ENCODE measurements around the gene BACE2. TPM values are rescaled to one million over a fixed set of nuclear protein-coding genes. Genes with fewer than 3 reads are reported as not detected.

BACE2 gene
- total and polyA plus RNA-seq, 2 experiments from 2014 or later = 28.4 to 37.0 TPM

DNA sequence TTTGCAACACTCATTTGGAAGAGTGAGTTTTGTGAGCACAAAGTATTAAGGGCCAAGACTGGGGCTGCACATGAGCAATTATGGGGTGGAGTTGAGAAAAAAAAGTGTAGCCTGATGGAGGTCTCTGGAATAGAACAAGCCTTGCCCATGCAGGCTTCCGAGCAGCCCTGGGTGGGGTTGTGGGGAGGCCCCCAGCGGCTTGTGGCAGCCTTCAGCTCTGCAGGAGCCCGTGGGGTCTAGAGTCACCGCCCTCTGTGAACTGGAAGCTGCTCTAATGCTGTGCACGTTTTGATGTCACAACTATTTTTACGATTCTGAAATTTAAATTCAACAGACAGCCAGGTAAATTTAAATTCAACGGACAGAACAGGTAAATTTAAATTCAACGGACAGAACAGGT, 58.9 kb downstream of the BACE2 start:
- no peaks in the 10 kb centered on the region for H3K27me3 ChIP-seq
- TF ChIP-seq EZH2phosphoT487 (IDR thresholded peaks at IDR 0.05; ENCODE audit: low read depth, severe bottlenecking, unreplicated experiment) = no peak
- TF ChIP-seq, protein P1, sequence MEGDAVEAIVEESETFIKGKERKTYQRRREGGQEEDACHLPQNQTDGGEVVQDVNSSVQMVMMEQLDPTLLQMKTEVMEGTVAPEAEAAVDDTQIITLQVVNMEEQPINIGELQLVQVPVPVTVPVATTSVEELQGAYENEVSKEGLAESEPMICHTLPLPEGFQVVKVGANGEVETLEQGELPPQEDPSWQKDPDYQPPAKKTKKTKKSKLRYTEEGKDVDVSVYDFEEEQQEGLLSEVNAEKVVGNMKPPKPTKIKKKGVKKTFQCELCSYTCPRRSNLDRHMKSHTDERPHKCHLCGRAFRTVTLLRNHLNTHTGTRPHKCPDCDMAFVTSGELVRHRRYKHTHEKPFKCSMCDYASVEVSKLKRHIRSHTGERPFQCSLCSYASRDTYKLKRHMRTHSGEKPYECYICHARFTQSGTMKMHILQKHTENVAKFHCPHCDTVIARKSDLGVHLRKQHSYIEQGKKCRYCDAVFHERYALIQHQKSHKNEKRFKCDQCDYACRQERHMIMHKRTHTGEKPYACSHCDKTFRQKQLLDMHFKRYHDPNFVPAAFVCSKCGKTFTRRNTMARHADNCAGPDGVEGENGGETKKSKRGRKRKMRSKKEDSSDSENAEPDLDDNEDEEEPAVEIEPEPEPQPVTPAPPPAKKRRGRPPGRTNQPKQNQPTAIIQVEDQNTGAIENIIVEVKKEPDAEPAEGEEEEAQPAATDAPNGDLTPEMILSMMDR (IDR thresholded peaks at IDR 0.05; ENCODE audit: poor library complexity) = no peak
- TF ChIP-seq EZH2 (IDR thresholded peaks at IDR 0.05; ENCODE audit: borderline replicate concordance) = no peak
- no peaks in the 10 kb centered on the region for H3K9me3 ChIP-seq (ENCODE audit: low read depth)
- no peaks in the 10 kb centered on the region for H4K20me1 ChIP-seq (ENCODE audit: insufficient read depth, poor library complexity, severe bottlenecking)
- no peak overlapping the region for H3K4me2 ChIP-seq
- no peaks in the 10 kb centered on the region for H3K36me3 ChIP-seq (replicated peaks; ENCODE audit: insufficient read depth, low read depth)
- WGBS (ENCODE audit: low lambda C conversion rate, missing lambda C conversion rate) = 96% methylated on average over 8 of the region's 8 CpGs
- H3K79me2 ChIP-seq = no peaks in the 10 kb centered on the region
- H3K27ac ChIP-seq = peak overlapping the region; percentile 86
- H3K4me1 ChIP-seq (ENCODE audit: insufficient read depth) = no peaks in the 10 kb centered on the region
- H2AFZ ChIP-seq = no peak overlapping the region
- H3K4me3 ChIP-seq = no peak overlapping the region
- H3K9me2 ChIP-seq (replicated peaks; ENCODE audit: insufficient read depth) = no peaks in the 10 kb centered on the region
- DNase-seq (ENCODE audit: low spot score) = no peak

DNA sequence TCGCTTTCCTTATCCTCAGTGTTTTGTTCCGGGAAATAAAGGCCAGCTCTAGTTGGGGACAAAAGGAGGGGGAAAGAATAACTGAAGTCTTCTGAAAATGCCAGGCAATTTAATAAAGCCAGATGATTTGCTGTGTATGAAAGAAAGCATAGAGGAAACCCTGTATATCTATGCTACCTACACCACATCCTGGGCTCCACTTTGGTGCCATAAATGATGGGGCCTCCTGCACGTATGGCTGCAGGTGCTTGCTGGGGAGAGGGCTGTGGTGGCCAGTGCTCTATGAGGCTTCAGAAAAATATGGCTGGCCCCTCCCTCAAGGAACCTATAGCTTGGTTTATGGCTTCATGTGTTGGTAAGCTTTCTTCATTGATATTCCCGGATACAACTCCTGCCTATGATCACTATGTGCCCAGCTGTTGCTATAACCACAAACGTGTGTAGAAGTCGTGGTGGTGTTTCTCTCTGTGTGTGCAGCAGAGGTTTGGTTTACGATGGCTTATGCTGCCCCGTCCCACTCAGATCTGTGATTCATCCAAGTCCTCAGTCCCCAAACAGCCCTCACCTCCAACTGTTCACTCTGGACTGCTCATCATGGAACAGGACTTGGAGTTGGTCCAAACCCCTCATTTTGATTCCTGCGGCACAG, 59.5 kb downstream of the BACE2 start:
- WGBS (ENCODE audit: low lambda C conversion rate, missing lambda C conversion rate) = 87% methylated on average over 9 of the region's 9 CpGs
- no peaks in the 10 kb centered on the region for H3K9me3 ChIP-seq (ENCODE audit: low read depth)
- no peak overlapping the region for H2AFZ ChIP-seq
- no peaks in the 10 kb centered on the region for H3K36me3 ChIP-seq (replicated peaks; ENCODE audit: insufficient read depth, low read depth)
- no peaks in the 10 kb centered on the region for H3K79me2 ChIP-seq
- no peaks in the 10 kb centered on the region for H4K20me1 ChIP-seq (ENCODE audit: insufficient read depth, poor library complexity, severe bottlenecking)
- no peaks in the 10 kb centered on the region for H3K9me2 ChIP-seq (replicated peaks; ENCODE audit: insufficient read depth)
- H3K4me3 ChIP-seq = no peak overlapping the region
- H3K4me1 ChIP-seq (ENCODE audit: insufficient read depth) = no peaks in the 10 kb centered on the region
- H3K27ac ChIP-seq = peak overlapping the region; percentile 86
- H3K4me2 ChIP-seq = peak overlapping the region; percentile 12
- H3K27me3 ChIP-seq = no peaks in the 10 kb centered on the region
- no peak for TF ChIP-seq EZH2 (IDR thresholded peaks at IDR 0.05; ENCODE audit: borderline replicate concordance)
- TF ChIP-seq EZH2phosphoT487 (IDR thresholded peaks at IDR 0.05; ENCODE audit: low read depth, severe bottlenecking, unreplicated experiment) = no peak
- no peak for DNase-seq (ENCODE audit: low spot score)

DNA sequence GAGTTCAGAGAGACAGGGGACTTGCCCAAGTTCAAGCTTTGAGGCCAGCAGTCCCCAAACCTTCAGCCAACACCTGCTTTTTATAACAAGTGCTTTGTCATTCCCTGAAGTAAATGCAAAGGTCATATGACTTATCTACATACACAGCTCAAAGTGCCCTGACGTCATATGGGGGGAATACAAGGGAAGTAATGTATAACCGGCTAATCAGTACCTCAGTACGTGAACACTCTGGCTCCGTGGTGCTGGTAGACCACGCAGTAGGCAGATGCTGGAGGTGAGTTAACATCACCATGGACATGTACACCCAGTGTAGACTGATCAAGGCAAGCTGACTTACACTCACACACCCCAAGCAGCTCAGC, 60.0 kb downstream of the BACE2 start:
- peak; percentile 76 for DNase-seq (ENCODE audit: low spot score)
- H3K4me1 ChIP-seq (ENCODE audit: insufficient read depth) = no peaks in the 10 kb centered on the region
- H3K4me2 ChIP-seq = no peak overlapping the region
- no peaks in the 10 kb centered on the region for H3K79me2 ChIP-seq
- no peaks in the 10 kb centered on the region for H4K20me1 ChIP-seq (ENCODE audit: insufficient read depth, poor library complexity, severe bottlenecking)
- H3K27me3 ChIP-seq = no peaks in the 10 kb centered on the region
- no peaks in the 10 kb centered on the region for H3K36me3 ChIP-seq (replicated peaks; ENCODE audit: insufficient read depth, low read depth)
- H3K9me2 ChIP-seq (replicated peaks; ENCODE audit: insufficient read depth) = no peaks in the 10 kb centered on the region
- no peak overlapping the region for H2AFZ ChIP-seq
- H3K4me3 ChIP-seq = no peak overlapping the region
- H3K9me3 ChIP-seq (ENCODE audit: low read depth) = no peaks in the 10 kb centered on the region
- TF ChIP-seq EZH2phosphoT487 (IDR thresholded peaks at IDR 0.05; ENCODE audit: low read depth, severe bottlenecking, unreplicated experiment) = no peak
- TF ChIP-seq EZH2 (IDR thresholded peaks at IDR 0.05; ENCODE audit: borderline replicate concordance) = no peak
- TF ChIP-seq, protein P1 (IDR thresholded peaks at IDR 0.05; ENCODE audit: poor library complexity) = no peak
- peak overlapping the region; percentile 86 for H3K27ac ChIP-seq
- WGBS (ENCODE audit: low lambda C conversion rate, missing lambda C conversion rate) = 57% methylated on average over 5 of the region's 5 CpGs

DNA sequence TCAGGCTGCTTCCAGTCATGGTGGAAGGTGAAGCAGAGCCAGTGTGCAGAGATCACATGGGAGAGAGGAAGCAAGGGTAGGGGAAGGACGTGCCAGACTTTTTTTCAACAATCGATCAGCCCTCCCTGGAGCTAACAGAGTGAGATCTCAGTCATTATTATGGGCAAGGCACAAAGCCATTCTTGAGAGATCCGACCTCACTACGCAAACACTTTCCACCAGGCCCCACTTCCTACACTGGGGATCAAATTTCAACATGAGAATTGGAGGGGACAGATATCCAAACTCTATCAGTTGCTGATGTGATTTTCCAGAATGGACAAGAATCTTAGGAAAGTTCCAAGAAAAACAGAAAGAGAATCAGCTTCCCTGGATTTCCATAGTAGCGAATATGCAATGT, 60.5 kb downstream of the BACE2 start:
- peak overlapping the region; percentile 73 for H3K27ac ChIP-seq
- 86% methylated on average over 5 of the region's 5 CpGs for WGBS (ENCODE audit: low lambda C conversion rate, missing lambda C conversion rate)
- DNase-seq (ENCODE audit: low spot score) = no peak

More for the DNA sequence above, 60.5 kb downstream of the BACE2 start:
- Histone ChIP-seq H3K79me2 (no peaks in the 10 kb centered on the region), H2AFZ (no peak overlapping the region), H3K27me3 (no peaks in the 10 kb centered on the region), H3K4me2 (no peak overlapping the region), H3K9me2 (replicated peaks; ENCODE audit: insufficient read depth) (no peaks in the 10 kb centered on the region), H3K4me1 (ENCODE audit: insufficient read depth) (no peaks in the 10 kb centered on the region), H3K4me3 (no peak overlapping the region), H3K36me3 (replicated peaks; ENCODE audit: insufficient read depth, low read depth) (no peaks in the 10 kb centered on the region), H3K9me3 (ENCODE audit: low read depth) (no peaks in the 10 kb centered on the region), H4K20me1 (ENCODE audit: insufficient read depth, poor library complexity, severe bottlenecking) (no peaks in the 10 kb centered on the region)
- TF ChIP-seq EZH2 (IDR thresholded peaks at IDR 0.05; ENCODE audit: borderline replicate concordance) (no peak), EZH2phosphoT487 (IDR thresholded peaks at IDR 0.05; ENCODE audit: low read depth, severe bottlenecking, unreplicated experiment) (no peak)
- TF ChIP-seq, protein P1 (IDR thresholded peaks at IDR 0.05; ENCODE audit: poor library complexity) = no peak
